ENCODE data around the gene TOMM34. TPM values are rescaled to one million over a fixed set of nuclear protein-coding genes. Genes with fewer than 3 reads are reported as not detected.

The TOMM34 gene
- total and polyA plus RNA-seq, 2 experiments from 2014 or later = 27.4 to 38.7 TPM

DNA sequence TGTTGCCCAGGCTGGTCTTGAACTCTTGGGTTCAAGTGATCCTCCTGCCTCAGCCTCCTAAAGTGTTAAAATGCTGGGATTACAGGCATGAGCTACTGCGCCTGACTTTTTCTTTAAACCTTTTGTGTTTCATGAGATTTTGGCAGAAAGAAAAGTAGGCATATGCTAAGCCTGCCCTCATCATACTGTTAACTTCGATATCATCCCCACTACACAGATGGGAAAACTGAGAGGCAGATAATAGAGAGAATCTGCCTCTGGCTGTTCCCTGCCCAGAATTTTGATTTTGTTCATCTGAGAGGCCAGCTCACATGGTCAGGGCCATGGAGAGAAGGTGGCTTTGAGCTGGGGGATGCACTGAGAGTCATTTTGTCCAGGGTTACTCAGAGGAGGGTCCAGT, 42.8 kb downstream of the TOMM34 start:
- no peaks in the 10 kb centered on the region for H3F3A ChIP-seq (replicated peaks; ENCODE audit: low read depth)
- H3K4me1 ChIP-seq (ENCODE audit: insufficient read depth) = no peaks in the 10 kb centered on the region
- ATAC-seq (no peak), DNase-seq (ENCODE audit: low spot score) (no peak)
- no peaks in the 10 kb centered on the region for H3K27me3 ChIP-seq (ENCODE audit: insufficient read depth)
- H3K9me2 ChIP-seq (ENCODE audit: insufficient read depth) = no peaks in the 10 kb centered on the region
- no peaks in the 10 kb centered on the region for H3K27me3 Mint-ChIP-seq (ENCODE audit: insufficient read depth, low read depth, poor library complexity)
- H2AFZ ChIP-seq = no peak overlapping the region
- no peak for TF ChIP-seq CTCF (conservative IDR thresholded peaks at IDR 0.05; ENCODE audit: low read depth in 2 of 2)
- no peak for TF ChIP-seq POLR2AphosphoS5 (IDR thresholded peaks at IDR 0.05; ENCODE audit: low read depth)
- no peak for TF ChIP-seq ZNF331 (CRISPR knock-in tag; IDR thresholded peaks at IDR 0.05; ENCODE audit: low read depth)
- TF ChIP-seq EZH2phosphoT487 (IDR thresholded peaks at IDR 0.05; ENCODE audit: unreplicated experiment) = no peak
- no peak for TF ChIP-seq STAT1 (IDR thresholded peaks at IDR 0.05; ENCODE audit: unreplicated experiment)
- TF ChIP-seq, protein P1, sequence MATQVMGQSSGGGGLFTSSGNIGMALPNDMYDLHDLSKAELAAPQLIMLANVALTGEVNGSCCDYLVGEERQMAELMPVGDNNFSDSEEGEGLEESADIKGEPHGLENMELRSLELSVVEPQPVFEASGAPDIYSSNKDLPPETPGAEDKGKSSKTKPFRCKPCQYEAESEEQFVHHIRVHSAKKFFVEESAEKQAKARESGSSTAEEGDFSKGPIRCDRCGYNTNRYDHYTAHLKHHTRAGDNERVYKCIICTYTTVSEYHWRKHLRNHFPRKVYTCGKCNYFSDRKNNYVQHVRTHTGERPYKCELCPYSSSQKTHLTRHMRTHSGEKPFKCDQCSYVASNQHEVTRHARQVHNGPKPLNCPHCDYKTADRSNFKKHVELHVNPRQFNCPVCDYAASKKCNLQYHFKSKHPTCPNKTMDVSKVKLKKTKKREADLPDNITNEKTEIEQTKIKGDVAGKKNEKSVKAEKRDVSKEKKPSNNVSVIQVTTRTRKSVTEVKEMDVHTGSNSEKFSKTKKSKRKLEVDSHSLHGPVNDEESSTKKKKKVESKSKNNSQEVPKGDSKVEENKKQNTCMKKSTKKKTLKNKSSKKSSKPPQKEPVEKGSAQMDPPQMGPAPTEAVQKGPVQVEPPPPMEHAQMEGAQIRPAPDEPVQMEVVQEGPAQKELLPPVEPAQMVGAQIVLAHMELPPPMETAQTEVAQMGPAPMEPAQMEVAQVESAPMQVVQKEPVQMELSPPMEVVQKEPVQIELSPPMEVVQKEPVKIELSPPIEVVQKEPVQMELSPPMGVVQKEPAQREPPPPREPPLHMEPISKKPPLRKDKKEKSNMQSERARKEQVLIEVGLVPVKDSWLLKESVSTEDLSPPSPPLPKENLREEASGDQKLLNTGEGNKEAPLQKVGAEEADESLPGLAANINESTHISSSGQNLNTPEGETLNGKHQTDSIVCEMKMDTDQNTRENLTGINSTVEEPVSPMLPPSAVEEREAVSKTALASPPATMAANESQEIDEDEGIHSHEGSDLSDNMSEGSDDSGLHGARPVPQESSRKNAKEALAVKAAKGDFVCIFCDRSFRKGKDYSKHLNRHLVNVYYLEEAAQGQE (IDR thresholded peaks at IDR 0.05; ENCODE audit: unreplicated experiment) = no peak
- no peak for TF ChIP-seq ZNF114 (CRISPR knock-in tag; IDR thresholded peaks at IDR 0.05)
- TF ChIP-seq ETS1 (IDR thresholded peaks at IDR 0.05) = no peak
- TF ChIP-seq, protein P2, sequence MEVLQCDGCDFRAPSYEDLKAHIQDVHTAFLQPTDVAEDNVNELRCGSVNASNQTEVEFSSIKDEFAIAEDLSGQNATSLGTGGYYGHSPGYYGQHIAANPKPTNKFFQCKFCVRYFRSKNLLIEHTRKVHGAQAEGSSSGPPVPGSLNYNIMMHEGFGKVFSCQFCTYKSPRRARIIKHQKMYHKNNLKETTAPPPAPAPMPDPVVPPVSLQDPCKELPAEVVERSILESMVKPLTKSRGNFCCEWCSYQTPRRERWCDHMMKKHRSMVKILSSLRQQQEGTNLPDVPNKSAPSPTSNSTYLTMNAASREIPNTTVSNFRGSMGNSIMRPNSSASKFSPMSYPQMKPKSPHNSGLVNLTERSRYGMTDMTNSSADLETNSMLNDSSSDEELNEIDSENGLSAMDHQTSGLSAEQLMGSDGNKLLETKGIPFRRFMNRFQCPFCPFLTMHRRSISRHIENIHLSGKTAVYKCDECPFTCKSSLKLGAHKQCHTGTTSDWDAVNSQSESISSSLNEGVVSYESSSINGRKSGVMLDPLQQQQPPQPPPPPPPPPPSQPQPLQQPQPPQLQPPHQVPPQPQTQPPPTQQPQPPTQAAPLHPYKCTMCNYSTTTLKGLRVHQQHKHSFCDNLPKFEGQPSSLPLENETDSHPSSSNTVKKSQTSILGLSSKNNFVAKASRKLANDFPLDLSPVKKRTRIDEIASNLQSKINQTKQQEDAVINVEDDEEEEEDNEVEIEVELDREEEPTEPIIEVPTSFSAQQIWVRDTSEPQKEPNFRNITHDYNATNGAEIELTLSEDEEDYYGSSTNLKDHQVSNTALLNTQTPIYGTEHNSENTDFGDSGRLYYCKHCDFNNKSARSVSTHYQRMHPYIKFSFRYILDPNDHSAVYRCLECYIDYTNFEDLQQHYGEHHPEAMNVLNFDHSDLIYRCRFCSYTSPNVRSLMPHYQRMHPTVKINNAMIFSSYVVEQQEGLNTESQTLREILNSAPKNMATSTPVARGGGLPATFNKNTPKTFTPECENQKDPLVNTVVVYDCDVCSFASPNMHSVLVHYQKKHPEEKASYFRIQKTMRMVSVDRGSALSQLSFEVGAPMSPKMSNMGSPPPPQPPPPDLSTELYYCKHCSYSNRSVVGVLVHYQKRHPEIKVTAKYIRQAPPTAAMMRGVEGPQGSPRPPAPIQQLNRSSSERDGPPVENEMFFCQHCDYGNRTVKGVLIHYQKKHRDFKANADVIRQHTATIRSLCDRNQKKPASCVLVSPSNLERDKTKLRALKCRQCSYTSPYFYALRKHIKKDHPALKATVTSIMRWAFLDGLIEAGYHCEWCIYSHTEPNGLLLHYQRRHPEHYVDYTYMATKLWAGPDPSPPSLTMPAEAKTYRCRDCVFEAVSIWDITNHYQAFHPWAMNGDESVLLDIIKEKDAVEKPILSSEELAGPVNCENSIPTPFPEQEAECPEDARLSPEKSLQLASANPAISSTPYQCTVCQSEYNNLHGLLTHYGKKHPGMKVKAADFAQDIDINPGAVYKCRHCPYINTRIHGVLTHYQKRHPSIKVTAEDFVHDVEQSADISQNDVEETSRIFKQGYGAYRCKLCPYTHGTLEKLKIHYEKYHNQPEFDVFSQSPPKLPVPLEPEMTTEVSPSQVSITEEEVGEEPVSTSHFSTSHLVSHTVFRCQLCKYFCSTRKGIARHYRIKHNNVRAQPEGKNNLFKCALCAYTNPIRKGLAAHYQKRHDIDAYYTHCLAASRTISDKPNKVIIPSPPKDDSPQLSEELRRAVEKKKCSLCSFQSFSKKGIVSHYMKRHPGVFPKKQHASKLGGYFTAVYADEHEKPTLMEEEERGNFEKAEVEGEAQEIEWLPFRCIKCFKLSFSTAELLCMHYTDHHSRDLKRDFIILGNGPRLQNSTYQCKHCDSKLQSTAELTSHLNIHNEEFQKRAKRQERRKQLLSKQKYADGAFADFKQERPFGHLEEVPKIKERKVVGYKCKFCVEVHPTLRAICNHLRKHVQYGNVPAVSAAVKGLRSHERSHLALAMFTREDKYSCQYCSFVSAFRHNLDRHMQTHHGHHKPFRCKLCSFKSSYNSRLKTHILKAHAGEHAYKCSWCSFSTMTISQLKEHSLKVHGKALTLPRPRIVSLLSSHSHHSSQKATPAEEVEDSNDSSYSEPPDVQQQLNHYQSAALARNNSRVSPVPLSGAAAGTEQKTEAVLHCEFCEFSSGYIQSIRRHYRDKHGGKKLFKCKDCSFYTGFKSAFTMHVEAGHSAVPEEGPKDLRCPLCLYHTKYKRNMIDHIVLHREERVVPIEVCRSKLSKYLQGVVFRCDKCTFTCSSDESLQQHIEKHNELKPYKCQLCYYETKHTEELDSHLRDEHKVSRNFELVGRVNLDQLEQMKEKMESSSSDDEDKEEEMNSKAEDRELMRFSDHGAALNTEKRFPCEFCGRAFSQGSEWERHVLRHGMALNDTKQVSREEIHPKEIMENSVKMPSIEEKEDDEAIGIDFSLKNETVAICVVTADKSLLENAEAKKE (CRISPR knock-in tag; IDR thresholded peaks at IDR 0.05) = no peak
- no peak for TF ChIP-seq JUNB (IDR thresholded peaks at IDR 0.05; ENCODE audit: unreplicated experiment)
- peaks cover 19% of the 10 kb centered on the region; the same call in 1 of the 2 replicates for H4K20me1 ChIP-seq (replicated peaks; ENCODE audit: insufficient read depth)
- H3K36me3 Mint-ChIP-seq (ENCODE audit: low read depth) = peaks cover 67% of the 10 kb centered on the region
- H3K4me2 ChIP-seq = no peak overlapping the region
- H3K4me1 Mint-ChIP-seq = no peaks in the 10 kb centered on the region; the same call in 1 of the 3 replicates
- no peaks in the 10 kb centered on the region; the same call in 1 of the 2 replicates for H3K79me2 ChIP-seq (replicated peaks; ENCODE audit: insufficient read depth)
- H3K27ac ChIP-seq (ENCODE audit: low read depth) = no peak overlapping the region
- no peak overlapping the region for H3K27ac Mint-ChIP-seq
- no peak overlapping the region for H3K4me3 Mint-ChIP-seq
- H3K4me3 ChIP-seq = no peak overlapping the region
- H3K36me3 ChIP-seq (ENCODE audit: insufficient read depth) = peaks cover 33% of the 10 kb centered on the region
- H3K9me3 Mint-ChIP-seq = no peaks in the 10 kb centered on the region; the same call in 2 of the 3 replicates

Data from GM23338 (cell line).